ENCODE measurements around the gene SAMD7.

SAMD7 gene

DNA sequence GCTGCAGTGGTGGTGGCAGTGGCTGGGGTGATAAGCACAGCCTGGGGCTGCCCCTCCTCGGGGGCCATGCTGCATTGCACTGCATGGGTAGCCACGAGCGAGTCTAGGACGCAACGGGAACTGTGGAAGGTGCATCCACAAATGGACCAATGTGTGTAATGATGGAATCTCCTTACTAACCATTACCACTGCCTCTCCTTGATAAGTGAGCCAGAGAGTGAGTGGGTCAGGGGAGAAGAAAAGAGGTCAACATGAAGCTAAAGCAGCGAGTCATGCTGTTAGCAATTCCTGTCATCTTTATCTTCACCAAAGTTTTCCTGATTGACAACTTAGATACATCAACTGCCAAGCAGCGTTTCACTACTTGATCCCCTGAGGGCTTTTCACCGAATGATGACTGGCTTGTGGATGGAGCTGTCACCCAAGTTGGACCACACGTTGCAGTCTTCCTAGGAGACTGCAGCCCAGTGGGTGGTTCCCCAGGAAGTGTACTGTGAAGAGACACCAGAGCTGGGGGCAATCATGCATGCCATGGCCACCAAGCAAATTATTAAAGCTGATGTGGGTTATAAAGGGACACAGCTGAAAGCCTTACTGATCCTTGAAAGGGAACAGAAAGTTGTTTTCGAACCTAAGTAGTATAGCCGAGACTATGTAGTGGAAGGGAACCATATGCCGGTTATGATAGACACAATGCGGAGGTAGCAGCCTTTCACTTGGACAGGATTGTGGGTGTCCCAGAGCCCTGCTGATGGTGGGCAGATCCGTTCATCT, 20.6 kb downstream of the SAMD7 start:
- DNase-seq (ENCODE audit: low read depth), result no peak
- no peak overlapping the region for H3K4me3 ChIP-seq (ENCODE audit: low read length)
- TF ChIP-seq, protein P1, sequence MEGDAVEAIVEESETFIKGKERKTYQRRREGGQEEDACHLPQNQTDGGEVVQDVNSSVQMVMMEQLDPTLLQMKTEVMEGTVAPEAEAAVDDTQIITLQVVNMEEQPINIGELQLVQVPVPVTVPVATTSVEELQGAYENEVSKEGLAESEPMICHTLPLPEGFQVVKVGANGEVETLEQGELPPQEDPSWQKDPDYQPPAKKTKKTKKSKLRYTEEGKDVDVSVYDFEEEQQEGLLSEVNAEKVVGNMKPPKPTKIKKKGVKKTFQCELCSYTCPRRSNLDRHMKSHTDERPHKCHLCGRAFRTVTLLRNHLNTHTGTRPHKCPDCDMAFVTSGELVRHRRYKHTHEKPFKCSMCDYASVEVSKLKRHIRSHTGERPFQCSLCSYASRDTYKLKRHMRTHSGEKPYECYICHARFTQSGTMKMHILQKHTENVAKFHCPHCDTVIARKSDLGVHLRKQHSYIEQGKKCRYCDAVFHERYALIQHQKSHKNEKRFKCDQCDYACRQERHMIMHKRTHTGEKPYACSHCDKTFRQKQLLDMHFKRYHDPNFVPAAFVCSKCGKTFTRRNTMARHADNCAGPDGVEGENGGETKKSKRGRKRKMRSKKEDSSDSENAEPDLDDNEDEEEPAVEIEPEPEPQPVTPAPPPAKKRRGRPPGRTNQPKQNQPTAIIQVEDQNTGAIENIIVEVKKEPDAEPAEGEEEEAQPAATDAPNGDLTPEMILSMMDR (IDR thresholded peaks at IDR 0.05; ENCODE audit: insufficient read depth, low read depth, low read length, missing control alignments), result no peak

DNA sequence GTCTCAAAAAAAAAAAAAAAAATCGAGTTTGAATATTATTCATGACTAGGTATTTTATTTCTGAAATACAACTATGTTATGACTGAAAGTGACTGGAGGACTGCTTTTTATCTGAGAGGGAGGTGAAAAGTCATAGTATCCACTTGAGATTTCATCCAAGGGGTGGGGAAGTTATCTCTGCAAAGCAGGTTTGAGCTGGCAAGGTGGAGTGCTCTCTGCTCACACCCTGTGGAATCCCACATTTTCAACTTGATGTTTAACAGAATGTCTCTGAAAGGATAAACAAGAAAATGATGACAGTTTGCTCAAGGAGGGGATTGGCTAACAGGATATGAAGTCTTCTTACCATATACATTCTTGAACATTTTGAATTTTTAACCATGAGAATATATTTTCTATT, 27.9 kb downstream of the SAMD7 start:
- DNase-seq (ENCODE audit: low read depth), result no peak
- TF ChIP-seq, protein P1 (IDR thresholded peaks at IDR 0.05; ENCODE audit: insufficient read depth, low read depth, low read length, missing control alignments), result no peak
- H3K4me3 ChIP-seq (ENCODE audit: low read length), result no peak overlapping the region

DNA sequence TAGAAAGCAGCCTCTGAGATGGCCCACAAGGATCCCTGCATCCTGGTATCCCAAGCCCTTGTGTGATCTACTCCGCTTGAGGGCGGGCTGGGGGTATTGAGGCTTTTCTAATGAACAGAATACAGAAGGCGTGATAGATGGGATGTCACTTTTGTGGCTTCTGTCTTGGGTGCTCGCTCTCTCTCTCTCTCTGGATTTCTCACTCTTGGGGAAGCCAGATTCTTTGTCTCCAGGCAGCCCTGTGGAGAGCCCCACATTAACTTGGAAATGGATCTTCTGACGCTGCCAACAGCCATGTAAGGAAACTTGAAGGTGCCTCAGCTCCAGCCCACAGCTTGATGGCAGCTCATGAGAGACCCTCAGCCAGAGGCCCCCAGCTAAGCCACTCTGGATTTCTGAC, 28.4 kb downstream of the SAMD7 start:
- H3K4me3 ChIP-seq (ENCODE audit: low read length), result no peak overlapping the region
- TF ChIP-seq, protein P1 (IDR thresholded peaks at IDR 0.05; ENCODE audit: insufficient read depth, low read depth, low read length, missing control alignments), result no peak
- no peak for DNase-seq (ENCODE audit: low read depth)

DNA sequence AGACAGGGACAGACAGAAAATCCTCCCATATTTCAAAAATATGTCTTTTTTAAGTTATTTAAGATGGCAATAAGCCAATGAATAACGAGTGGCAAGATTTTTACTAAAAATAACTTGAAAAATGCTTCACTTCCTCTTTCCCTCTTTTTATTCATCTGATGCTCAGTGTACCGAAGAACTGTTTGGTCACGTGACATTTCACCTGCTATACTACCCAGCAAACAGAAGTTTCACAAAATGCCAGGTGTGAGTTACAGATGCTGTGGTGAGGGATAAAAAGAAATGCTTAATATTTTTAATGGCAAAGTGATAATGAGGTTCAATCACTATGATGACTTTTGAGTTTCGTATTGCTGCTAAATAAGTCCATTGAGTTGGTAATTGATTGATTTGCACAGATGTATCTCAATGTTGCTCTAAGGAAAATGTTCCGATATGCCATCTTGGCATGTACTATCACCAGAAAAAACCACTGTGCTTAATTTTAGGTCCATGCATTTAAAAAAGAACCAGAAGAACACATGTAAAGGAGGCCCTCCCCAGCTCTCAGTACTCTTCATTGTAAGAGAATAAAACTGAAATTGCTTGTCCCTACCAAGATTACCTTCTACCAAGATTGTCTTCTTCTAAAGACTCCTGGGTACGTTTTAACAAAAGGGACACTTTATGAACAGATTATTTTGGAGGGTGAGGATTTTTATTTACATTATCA, 29.3 kb downstream of the SAMD7 start:
- TF ChIP-seq, protein P1 (IDR thresholded peaks at IDR 0.05; ENCODE audit: insufficient read depth, low read depth, low read length, missing control alignments), result no peak
- DNase-seq (ENCODE audit: low read depth), result no peak
- H3K4me3 ChIP-seq (ENCODE audit: low read length), result no peak overlapping the region

DNA sequence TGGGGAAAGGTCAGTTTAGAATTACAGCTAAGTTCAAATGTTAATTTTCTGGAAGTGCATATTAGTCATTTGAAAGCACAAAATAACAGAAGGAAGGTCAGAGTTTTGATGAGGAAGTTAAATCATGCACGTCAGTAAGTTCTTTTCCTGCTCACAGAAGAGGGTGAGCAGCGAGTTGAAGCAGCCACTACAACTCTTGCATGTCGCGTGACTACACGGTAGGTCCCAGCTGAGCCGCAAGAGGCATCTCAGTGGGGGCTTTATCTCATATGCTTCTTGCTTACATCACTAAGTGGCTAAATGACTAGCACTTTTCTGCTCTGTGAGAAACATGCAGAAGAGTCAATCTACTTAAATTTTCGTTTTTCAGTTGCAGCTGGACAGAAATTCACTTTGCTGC, 33.9 kb downstream of the SAMD7 start:
- H3K4me3 ChIP-seq (ENCODE audit: low read length), result no peak overlapping the region
- TF ChIP-seq, protein P1 (IDR thresholded peaks at IDR 0.05; ENCODE audit: insufficient read depth, low read depth, low read length, missing control alignments), result no peak
- DNase-seq (ENCODE audit: low read depth), result no peak

DNA sequence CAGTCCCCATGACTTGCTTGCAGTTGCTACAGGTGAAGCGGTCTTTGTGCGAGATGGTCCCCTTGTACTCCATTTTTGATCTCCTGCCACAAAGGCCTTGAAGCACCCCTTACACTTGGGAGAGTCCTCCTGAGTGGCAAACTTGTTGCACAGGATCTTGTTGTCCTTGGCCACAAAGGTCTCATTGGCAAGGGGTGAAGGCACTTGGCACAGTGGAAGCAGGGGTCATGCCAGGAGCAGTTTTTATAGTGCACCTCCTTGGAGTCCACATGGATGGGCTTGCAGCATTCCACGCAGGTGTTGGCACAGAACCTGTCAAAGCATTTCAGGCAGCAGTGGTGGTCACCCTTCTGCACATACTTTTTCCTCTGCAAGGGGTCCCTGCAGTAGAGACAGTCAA, 35.0 kb downstream of the SAMD7 start:
- TF ChIP-seq, protein P1 (IDR thresholded peaks at IDR 0.05; ENCODE audit: insufficient read depth, low read depth, low read length, missing control alignments), result no peak
- no peak overlapping the region for H3K4me3 ChIP-seq (ENCODE audit: low read length)
- DNase-seq (ENCODE audit: low read depth), result no peak

Measured in epithelial cell of esophagus (primary cell).